GM12875 (cell line): ENCODE data around the gene SLC25A23.
A peak's percentile ranks its signal among the peaks of the same experiment; 100 is the strongest.

Source experiments
- H3K4me3 ChIP-seq: one replicate; pipeline ENCODE4 v1.5.1; 2011; ENCODE audit warnings: low read depth, low read length, control low read depth
- CTCF ChIP-seq: IDR thresholded peaks from 2 replicates; pipeline ENCODE4 v1.5.1; 2011; ENCODE audit warnings: low read depth, mild to moderate bottlenecking, control low read depth, inconsistent platforms, low read length, moderate library complexity, borderline replicate concordance; ENCODE audit not compliant: insufficient read depth

SLC25A23 gene

GRCh38 chr19:6464070-6464873, 4.7 kb upstream of the SLC25A23 start, which contains the start of gene CRB3:
Gene CRB3 (plus strand): TSS chr19:6464271. CDS start chr19:6464702, 431 bp downstream.
- no peak within 1 kb of the TSS for H3K4me3 ChIP-seq
- no peak for TF ChIP-seq CTCF

- TF ChIP-seq CTCF = peak; percentile 85
- peak overlapping the region; percentile 92 for H3K4me3 ChIP-seq
Observed at GRCh38 chr19:6460099-6460884, 700 bp upstream of the SLC25A23 start.

- peak overlapping the region; percentile 92 for H3K4me3 ChIP-seq
- TF ChIP-seq CTCF = no peak
Observed at GRCh38 chr19:6458695-6459261, 814 bp downstream of the SLC25A23 start.

DNA sequence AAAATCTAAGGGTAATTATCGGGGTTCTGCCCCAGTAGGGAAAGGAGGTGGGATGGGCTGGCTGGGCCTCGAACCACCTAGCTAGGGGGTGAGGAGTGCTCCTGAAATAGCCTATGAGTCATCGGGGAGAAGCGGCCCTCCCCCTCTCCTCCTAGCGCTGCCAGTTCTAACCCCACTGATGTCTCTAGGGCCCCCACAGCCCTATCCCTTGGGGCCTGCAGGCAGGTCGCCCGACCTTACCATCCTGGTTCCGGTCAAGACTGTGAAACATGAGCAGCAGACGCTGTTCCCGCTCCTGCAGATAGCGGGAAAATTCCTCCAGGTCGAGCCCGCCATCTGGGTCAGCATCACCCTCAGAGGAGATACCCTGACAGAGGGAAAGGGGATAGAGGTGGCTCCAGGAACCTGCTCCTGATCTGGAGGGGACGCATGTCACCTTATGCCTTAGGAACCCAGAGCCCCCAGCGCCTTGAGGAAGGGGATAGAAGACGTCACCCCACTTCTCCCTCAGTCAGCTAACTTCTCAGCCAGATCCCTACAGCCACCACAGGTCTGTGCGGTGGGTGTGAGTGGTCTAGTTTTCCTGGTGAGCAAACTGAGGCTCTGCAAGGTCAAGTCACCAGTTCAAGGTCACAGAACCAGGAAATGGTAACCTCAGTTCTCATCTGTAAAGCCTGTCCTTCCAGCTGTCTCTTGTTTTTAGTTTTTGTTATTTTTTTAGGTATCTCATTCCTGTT, 1.5 kb downstream of the SLC25A23 start:
- H3K4me3 ChIP-seq = peak overlapping the region; percentile 92
- TF ChIP-seq CTCF = no peak

GRCh38 chr19:6455924-6456323, 3.7 kb downstream of the SLC25A23 start:
- H3K4me3 ChIP-seq = no peak overlapping the region
- no peak for TF ChIP-seq CTCF

GRCh38 chr19:6453951-6454565, 5.5 kb downstream of the SLC25A23 start:
- TF ChIP-seq CTCF = no peak
- H3K4me3 ChIP-seq = no peak overlapping the region
